Epithelial cell of proximal tubule (primary cell): Measurements from ENCODE around the gene ZNF185. TPM values are rescaled to one million over a fixed set of nuclear protein-coding genes. Genes with fewer than 3 reads are reported as not detected.

Experiments used
- DNase-seq: peaks from one replicate; pipeline ENCODE4 v3.0.0-alpha.2; 2011; ENCODE audit warnings: low read depth
- H3K4me3 ChIP-seq: 2 replicates; pipeline ENCODE4 v1.5.1; 2011; ENCODE audit warnings: low read depth, mild to moderate bottlenecking, low read length
- total RNA-seq: library from RNA; depleted of rRNA; stranded (reverse); fragments of >200 nt; gene quantifications from 2 replicates; pipeline ENCODE4 v1.2.3, GENCODE V29; 2015
- TF ChIP-seq, protein P1 (sequence below): conservative IDR thresholded peaks from 2 replicates; pipeline ENCODE4 v1.5.1; 2012; ENCODE audit warnings: low read depth, mild to moderate bottlenecking, low read length

Gene ZNF185
- total RNA-seq, 1 donor from 2014 or later, result 41.6 TPM

DNA sequence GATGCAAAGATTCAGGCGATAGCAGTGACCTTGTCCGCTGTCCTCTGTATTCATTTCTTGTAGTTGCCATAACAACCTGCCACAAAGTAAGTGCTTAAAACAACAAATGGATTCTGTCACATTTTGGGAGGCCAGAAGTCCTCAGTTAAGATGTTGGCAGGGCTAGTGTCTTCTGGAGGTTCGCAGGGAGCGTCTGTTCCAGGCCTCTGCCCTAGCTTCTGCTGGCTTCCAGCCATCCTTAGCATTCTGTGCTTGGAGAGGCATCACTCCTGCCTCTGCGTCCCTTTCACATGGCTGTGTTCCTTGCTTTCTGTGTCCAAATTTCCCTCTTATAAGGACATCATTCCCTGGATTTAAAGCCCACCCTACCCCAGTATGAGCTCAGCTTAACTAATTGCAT lies 31.5 kb upstream of the ZNF185 start:
- TF ChIP-seq, protein P1, sequence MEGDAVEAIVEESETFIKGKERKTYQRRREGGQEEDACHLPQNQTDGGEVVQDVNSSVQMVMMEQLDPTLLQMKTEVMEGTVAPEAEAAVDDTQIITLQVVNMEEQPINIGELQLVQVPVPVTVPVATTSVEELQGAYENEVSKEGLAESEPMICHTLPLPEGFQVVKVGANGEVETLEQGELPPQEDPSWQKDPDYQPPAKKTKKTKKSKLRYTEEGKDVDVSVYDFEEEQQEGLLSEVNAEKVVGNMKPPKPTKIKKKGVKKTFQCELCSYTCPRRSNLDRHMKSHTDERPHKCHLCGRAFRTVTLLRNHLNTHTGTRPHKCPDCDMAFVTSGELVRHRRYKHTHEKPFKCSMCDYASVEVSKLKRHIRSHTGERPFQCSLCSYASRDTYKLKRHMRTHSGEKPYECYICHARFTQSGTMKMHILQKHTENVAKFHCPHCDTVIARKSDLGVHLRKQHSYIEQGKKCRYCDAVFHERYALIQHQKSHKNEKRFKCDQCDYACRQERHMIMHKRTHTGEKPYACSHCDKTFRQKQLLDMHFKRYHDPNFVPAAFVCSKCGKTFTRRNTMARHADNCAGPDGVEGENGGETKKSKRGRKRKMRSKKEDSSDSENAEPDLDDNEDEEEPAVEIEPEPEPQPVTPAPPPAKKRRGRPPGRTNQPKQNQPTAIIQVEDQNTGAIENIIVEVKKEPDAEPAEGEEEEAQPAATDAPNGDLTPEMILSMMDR, result no peak
- no peak for DNase-seq
- no peak overlapping the region for H3K4me3 ChIP-seq

DNA sequence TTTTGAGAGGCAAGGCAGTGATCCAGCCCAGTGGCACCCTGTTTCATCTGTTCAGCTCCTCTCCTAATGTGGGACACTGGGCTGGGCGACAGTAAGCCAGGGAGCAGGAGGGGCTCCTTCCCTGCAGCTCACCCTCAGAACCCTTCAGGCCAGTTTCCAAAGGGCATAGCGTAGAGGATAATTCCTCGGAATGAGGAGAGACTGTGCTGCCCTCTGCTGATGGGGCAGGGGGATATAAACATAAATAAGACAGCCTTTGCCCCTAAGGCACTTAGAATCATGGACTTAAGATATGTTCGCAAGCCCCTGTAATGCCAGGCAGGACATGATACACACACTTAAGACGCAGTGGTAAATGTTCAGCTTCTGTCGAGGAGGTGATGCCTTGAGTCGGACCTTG lies 27.9 kb upstream of the ZNF185 start:
- DNase-seq, result no peak
- TF ChIP-seq, protein P1, result peak; percentile 11
- H3K4me3 ChIP-seq, result no peak overlapping the region

DNA sequence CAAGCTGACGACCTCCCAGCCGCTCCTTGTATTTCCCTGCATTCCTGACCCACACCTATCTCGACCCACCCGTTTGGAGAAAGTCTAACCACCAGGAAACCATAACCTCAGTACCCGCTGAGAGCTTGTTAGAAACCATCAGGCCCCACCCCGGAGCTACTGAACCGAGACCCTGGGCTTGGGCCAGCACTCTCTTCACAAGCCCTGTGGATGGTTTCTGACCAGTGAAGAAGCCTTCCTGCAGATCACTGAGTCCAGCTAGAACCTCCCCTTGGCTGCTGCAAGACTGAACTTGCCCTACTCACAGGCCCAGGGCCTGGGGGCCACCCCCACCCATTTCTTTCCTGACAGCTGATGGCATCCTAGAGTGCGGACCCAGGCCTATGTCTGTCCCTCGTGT lies 26.6 kb upstream of the ZNF185 start:
- TF ChIP-seq, protein P1, result no peak
- DNase-seq, result no peak
- no peak overlapping the region for H3K4me3 ChIP-seq

DNA sequence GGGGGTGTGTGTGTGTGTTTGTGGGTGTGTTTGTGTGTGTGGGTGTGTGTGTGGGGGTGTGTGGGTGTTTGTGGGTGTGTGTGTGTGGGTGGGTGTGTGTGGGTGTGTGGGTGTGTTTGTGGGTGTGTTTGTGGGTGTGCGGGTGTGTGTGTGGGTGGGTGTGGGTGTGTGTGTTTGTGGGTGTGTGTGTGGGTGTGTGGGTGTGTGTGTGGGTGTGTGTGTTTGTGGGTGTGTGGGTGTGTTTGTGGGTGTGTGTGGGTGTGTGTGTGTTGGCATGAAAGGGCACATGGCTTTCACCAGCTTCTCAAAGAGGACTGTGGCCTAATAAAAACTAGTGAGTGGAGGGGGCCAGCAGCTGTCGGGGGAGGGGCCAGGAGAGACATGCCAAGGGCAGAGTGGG lies 25.3 kb upstream of the ZNF185 start:
- TF ChIP-seq, protein P1, result no peak
- DNase-seq, result no peak

DNA sequence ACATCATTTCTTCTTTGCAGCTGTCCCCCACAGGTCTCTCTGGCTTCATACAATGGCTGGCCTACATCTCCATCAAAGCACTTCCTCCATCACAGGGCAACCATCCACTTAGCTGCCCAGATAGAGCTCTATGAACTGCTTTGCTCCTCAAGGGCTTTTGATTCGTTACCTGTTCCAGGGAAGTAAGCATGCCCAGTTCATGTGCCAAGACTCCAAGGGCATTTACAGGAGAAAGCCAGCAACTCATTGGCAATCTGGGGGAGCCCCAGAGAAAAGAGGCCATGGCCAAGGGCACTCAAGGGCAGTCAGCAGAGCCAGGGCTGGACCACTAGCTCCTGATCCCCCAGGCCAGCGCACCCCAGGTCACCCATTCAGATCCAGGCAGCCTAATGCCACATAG lies 24.5 kb upstream of the ZNF185 start:
- DNase-seq, result no peak
- TF ChIP-seq, protein P1, result no peak

More for the DNA sequence above, 25.3 kb upstream of the ZNF185 start:
- H3K4me3 ChIP-seq, result no peak overlapping the region

DNA sequence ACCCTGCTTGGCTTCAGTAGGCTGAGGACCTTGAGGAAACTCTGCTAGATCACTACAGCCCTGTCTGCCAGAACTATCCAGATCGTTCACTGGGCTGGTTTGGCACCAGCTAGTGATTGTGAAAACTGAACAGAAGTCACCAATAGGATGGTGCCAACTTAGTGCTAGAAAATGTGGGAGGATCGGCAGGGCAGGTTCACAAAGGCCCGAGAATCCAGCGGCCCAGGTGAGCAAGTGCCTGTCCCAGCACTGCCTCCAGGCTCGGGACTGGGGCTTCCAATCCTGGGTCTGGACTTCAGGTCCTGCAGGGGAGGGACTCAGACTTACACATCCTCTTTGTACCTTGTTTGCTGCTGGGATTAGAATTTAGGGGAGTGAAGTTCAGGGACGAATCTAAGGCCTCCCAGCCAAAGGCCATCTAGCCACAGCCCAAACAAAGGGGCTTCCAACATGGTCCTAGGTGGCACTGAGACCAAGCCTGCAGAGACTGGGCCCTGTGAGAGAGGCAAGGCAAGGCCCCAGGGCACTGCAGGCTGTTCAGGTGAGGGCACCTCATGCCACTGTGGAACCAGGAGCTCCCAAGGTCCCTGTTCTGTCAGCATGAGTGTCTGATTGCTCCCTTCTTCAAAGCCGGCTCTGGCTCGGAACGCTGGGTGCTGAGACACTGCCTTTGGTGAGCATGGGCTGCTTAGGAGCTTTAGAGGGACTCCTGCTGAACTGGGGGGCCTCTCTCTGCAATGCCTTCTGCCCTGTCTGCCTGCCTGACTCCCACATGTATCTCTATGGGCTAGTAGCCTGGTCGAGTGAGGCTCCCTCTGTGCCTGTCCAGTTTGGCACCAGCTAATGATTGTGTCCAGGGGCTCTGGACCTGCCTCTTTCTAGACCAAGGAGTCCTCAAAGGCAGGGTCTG lies 20.7 kb upstream of the ZNF185 start:
- TF ChIP-seq, protein P1, result no peak
- H3K4me3 ChIP-seq, result no peak overlapping the region
- DNase-seq, result no peak

More for the DNA sequence above, 24.5 kb upstream of the ZNF185 start:
- H3K4me3 ChIP-seq, result no peak overlapping the region
